HepG2 (cell line): ENCODE measurements around the gene TMEM255B. TPM values are rescaled to one million over a fixed set of nuclear protein-coding genes. Genes with fewer than 3 reads are reported as not detected.

Source experiments
- ATF2 ChIP-seq: sonication (generic); formaldehyde crosslinking; IDR thresholded peaks from 2 replicates; pipeline ENCODE4 v1.4.0; 2020; ENCODE audit warnings: missing genetic modification reagents
- FOXA1 ChIP-seq, 2 experiments: fragments of 450-650 bp in 1 of 2; sonication (generic) in 1 of 2; formaldehyde crosslinking in 1 of 2; IDR thresholded peaks; 2 replicates each; pipeline versions ENCODE4 v1.4.0 to v1.6.1; 2016 to 2020; ENCODE audit warnings: missing genetic modification reagents in 1 of 2
- HOXA3 ChIP-seq: sonication (generic); formaldehyde crosslinking; IDR thresholded peaks from 2 replicates; pipeline ENCODE4 v1.5.0; 2020; ENCODE audit warnings: missing genetic modification reagents
- MAFF ChIP-seq: IDR thresholded peaks from 2 replicates; pipeline ENCODE4 v1.6.1; 2011; ENCODE audit warnings: low read depth, low read length, improper control_type of control experiment
- MNT ChIP-seq: fragments of 450-650 bp; IDR thresholded peaks from 2 replicates; pipeline ENCODE4 v1.6.1; 2016
- REPIN1 ChIP-seq: sonication (generic); formaldehyde crosslinking; IDR thresholded peaks from 2 replicates; pipeline ENCODE4 v1.8.0; 2022; ENCODE audit warnings: missing genetic modification reagents, low read depth, mild to moderate bottlenecking, borderline replicate concordance
- SMYD3 ChIP-seq: sonication (generic); formaldehyde crosslinking; IDR thresholded peaks from 2 replicates; pipeline ENCODE4 v1.8.1; 2023; ENCODE audit warnings: mild to moderate bottlenecking, missing genetic modification reagents
- TAF15 ChIP-seq: fragments of 200-400 bp; formaldehyde crosslinking; IDR thresholded peaks from one replicate; pipeline ENCODE4 v1.6.1; 2018; ENCODE audit warnings: mild to moderate bottlenecking, low read depth, low read length; ENCODE audit not compliant: poor library complexity, severe bottlenecking
- ZNF33B ChIP-seq: sonication (generic); formaldehyde crosslinking; IDR thresholded peaks from 2 replicates; pipeline ENCODE4 v1.5.1; 2020; ENCODE audit warnings: mild to moderate bottlenecking, missing genetic modification reagents
- ZSCAN25 ChIP-seq: sonication (generic); formaldehyde crosslinking; IDR thresholded peaks from 2 replicates; pipeline ENCODE4 v1.8.0; 2022; ENCODE audit warnings: mild to moderate bottlenecking, missing genetic modification reagents
- ZSCAN31 ChIP-seq: sonication (generic); formaldehyde crosslinking; IDR thresholded peaks from 2 replicates; pipeline ENCODE4 v1.5.0; 2020; ENCODE audit warnings: low read depth, mild to moderate bottlenecking, missing genetic modification reagents
- polyA plus RNA-seq, 8 experiments: library from polyadenylated mRNA; depleted of rRNA in 3 of 8; stranded (reverse) in 7 of 8; unstranded in 1 of 8; fragments of >200 nt; fragmentation: Illumina TruSeq in 4 of 8; extraction: Trizol in 4 of 8; gene quantifications; 2 replicates each; pipeline versions ENCODE4 v1.2.1 to v1.2.3, GENCODE V29; 2011 to 2016; ENCODE audit warnings: low read depth in 4 of 8, missing spikeins in 1 of 8, mixed read lengths in 1 of 8; ENCODE audit not compliant: insufficient read depth in 1 of 8
- total RNA-seq, 5 experiments: library from RNA; depleted of rRNA; stranded (reverse); fragments of >200 nt; fragmentation: Illumina TruSeq; extraction: Trizol; gene quantifications; 2 replicates each; pipeline ENCODE4 v1.2.3, GENCODE V29; 2016; ENCODE audit warnings: low read depth in 1 of 5

The TMEM255B gene
- total and polyA plus RNA-seq, 2 of the 13 experiments (the other 11 are each of a cell fraction or from before 2014, with no cell fraction given), result not detected

GRCh38 chr13:113819731-113820715 lies 61.0 kb downstream of the TMEM255B start (continued):
- TF ChIP-seq ATF2 (CRISPR knock-in tag) (no peak), SMYD3 (no peak), ZSCAN31 (no peak), TAF15 (no peak), FOXA1 (IDR thresholded peaks at IDR 0.05) (no peak), FOXA1 (CRISPR knock-in tag; IDR thresholded peaks at IDR 0.05) (no peak), MAFF (no peak), MNT (no peak), HOXA3 (CRISPR knock-in tag) (no peak), REPIN1 (no peak), ZSCAN25 (CRISPR knock-in tag) (no peak), ZNF33B (CRISPR knock-in tag) (no peak)
